Naive B cell (primary cell): ENCODE data around the gene RAB36. TPM values are rescaled to one million over a fixed set of nuclear protein-coding genes. Genes with fewer than 3 reads are reported as not detected.
"Not testable (repeated sequence)": the region's sequence is repeated elsewhere in the genome, so short reads cannot be mapped to it uniquely, and the experiment has no call there.

ENCODE experiments used
- ATAC-seq, 2 donors: fragments of 150-1000 bp; cut with Tn5 transposase; 2 replicates each; pipeline ENCODE4 v1.10.0; 2021; ENCODE audit warnings: low read depth in 2 of 2, mild to moderate bottlenecking in 2 of 2, moderate library complexity in 2 of 2
- DNase-seq: peaks from one replicate; pipeline ENCODE4 v3.0.0; 2022
- H3K27ac Mint-ChIP-seq, 6 donors: one replicate each; pipeline ENCODE4 v1.8.0; 2020 to 2022; ENCODE audit warnings: mild to moderate bottlenecking in 6 of 6, mixed read lengths in 6 of 6, moderate library complexity in 5 of 6, inconsistent platforms in 2 of 6
- H3K27me3 Mint-ChIP-seq, 3 donors: one replicate each; pipeline ENCODE4 v1.8.0; 2021 to 2022; ENCODE audit warnings: mixed read lengths in 3 of 3, mild to moderate bottlenecking in 1 of 3
- H3K36me3 Mint-ChIP-seq, 2 donors: one replicate each; pipeline ENCODE4 v1.8.0; 2020 to 2022; ENCODE audit warnings: mixed read lengths in 2 of 2, inconsistent platforms in 1 of 2, mild to moderate bottlenecking in 1 of 2
- H3K4me1 Mint-ChIP-seq, 3 donors: one replicate each; pipeline ENCODE4 v1.8.0; 2020 to 2022; ENCODE audit warnings: mixed read lengths in 3 of 3, inconsistent platforms in 1 of 3, mild to moderate bottlenecking in 1 of 3, moderate library complexity in 1 of 3
- H3K4me3 Mint-ChIP-seq, 8 donors: one replicate each; pipeline ENCODE4 v1.8.0; 2020 to 2022; ENCODE audit warnings: mild to moderate bottlenecking in 8 of 8, mixed read lengths in 8 of 8, moderate library complexity in 8 of 8, inconsistent platforms in 2 of 8
- H3K9me3 Mint-ChIP-seq, 7 donors: one replicate each; pipeline ENCODE4 v1.8.0; 2020 to 2022; ENCODE audit warnings: mixed read lengths in 7 of 7, mild to moderate bottlenecking in 5 of 7, inconsistent platforms in 2 of 7, moderate library complexity in 1 of 7
- polyA plus RNA-seq, 6 donors: library from polyadenylated mRNA; unstranded; fragments of 300-500 nt; fragmentation: Illumina TruSeq; gene quantifications; one replicate each; pipeline ENCODE4 v1.2.3, GENCODE V29; 2021; ENCODE audit warnings: low read depth in 6 of 6

Gene RAB36
- polyA plus RNA-seq, 6 donors from 2014 or later, result 0.40 to 1.7 (median 0.80) TPM; not detected in 1

- Mint-ChIP-seq H3K36me3 (no peaks in the 10 kb centered on the region), H3K27ac (peak overlapping the region in 4 of 6 donors; percentile 6 to 87 (median 58)), H3K4me1 (peaks cover 0 to 7% (median 5%) of the 10 kb centered on the region in 3 donors), H3K4me3 (peak overlapping the region in 1 of 8 donors; percentile 52), H3K9me3 (no peaks in the 10 kb centered on the region), H3K27me3 (peaks cover 0 to 4% (median 0%) of the 10 kb centered on the region in 3 donors)
- peak; percentile 94 to 95 for ATAC-seq
- peak; percentile 73 for DNase-seq
These were observed 16.8 kb upstream of the RAB36 start for GRCh38 chr22:23128269-23129108.

GRCh38 chr22:23129149-23129548 lies 16.1 kb upstream of the RAB36 start:
- peaks cover 0 to 7% (median 5%) of the 10 kb centered on the region in 3 donors for H3K4me1 Mint-ChIP-seq
- H3K27me3 Mint-ChIP-seq, result peaks cover 0 to 4% (median 0%) of the 10 kb centered on the region in 3 donors
- peak overlapping the region in 4 of 6 donors; percentile 53 to 87 (median 69) for H3K27ac Mint-ChIP-seq
- no peaks in the 10 kb centered on the region for H3K36me3 Mint-ChIP-seq
- no peak for DNase-seq
- no peak for ATAC-seq
- no peaks in the 10 kb centered on the region for H3K9me3 Mint-ChIP-seq
- no peak overlapping the region for H3K4me3 Mint-ChIP-seq

- DNase-seq, result no peak
- Mint-ChIP-seq H3K27me3 (peaks cover 0 to 4% (median 0%) of the 10 kb centered on the region in 3 donors), H3K9me3 (no peaks in the 10 kb centered on the region), H3K4me1 (peaks cover 0 to 11% (median 5%) of the 10 kb centered on the region in 3 donors), H3K27ac (peak overlapping the region in 2 of 6 donors; percentile 30 to 67), H3K36me3 (no peaks in the 10 kb centered on the region), H3K4me3 (no peak overlapping the region)
- no peak for ATAC-seq
These were observed 14.6 kb upstream of the RAB36 start for GRCh38 chr22:23130697-23131096.

DNA sequence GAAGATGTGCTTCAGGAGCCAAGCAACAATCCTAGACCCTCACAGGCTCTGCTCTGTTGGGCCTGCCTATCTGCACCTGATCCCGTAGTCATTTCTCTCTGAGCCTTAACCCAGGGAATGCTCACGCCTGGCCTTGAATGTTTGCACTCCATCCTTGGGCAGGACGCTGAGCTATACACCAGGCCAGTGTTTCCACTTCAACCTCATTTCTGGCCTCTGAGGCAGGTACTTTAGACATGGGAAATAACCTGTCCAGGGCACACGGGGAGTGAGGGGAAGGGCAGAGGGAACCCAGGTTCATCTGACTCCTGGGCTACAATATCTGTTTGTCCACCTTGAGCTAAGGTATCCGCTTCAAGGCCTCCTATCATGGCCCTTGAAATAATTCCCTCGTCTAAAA lies 13.3 kb upstream of the RAB36 start:
- ATAC-seq, result no peak
- peaks cover 1 to 18% (median 8%) of the 10 kb centered on the region in 3 donors for H3K4me1 Mint-ChIP-seq
- no peaks in the 10 kb centered on the region for H3K36me3 Mint-ChIP-seq
- peaks cover 0 to 4% (median 0%) of the 10 kb centered on the region in 3 donors for H3K27me3 Mint-ChIP-seq
- no peak overlapping the region for H3K27ac Mint-ChIP-seq
- H3K4me3 Mint-ChIP-seq, result no peak overlapping the region
- no peaks in the 10 kb centered on the region for H3K9me3 Mint-ChIP-seq
- no peak for DNase-seq

DNA sequence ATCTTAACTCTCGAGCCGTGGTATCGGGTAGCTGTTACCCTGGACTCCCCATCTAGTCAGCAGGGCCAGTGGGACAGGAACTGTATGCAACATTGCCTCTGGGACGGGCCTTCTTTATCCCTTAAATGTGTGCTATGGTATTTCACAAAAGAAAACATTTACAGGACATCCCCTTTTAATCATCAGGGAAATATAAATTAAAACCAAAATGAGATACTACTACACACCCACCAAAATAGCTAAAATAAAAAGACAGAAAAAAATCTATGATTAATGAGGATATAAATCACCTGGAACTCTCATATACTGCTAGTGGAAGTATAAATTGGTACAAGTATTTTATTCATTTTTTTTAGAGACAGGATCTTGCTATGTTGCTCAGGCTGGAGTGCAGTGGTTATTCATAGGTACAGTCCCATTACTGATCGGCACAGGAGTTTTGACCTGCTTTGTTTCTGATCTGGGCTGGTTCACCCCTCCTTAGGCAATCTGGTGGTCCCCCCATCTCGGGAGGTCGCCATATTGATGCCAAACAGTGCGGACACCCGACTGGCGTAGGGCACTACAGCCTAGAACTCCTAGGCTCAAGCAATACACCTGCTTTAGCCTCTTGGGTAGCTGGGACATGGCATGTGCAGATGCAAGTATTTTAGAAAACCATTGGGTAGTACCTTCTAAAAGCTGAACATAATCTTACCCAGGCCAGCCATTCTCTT lies 12.7 kb upstream of the RAB36 start:
- no peaks in the 10 kb centered on the region for H3K36me3 Mint-ChIP-seq
- no peaks in the 10 kb centered on the region for H3K9me3 Mint-ChIP-seq
- H3K4me3 Mint-ChIP-seq, result no peak overlapping the region
- no peak overlapping the region for H3K27ac Mint-ChIP-seq
- H3K27me3 Mint-ChIP-seq, result peaks cover 0 to 4% (median 0%) of the 10 kb centered on the region in 3 donors
- DNase-seq (no peak), ATAC-seq (no peak)
- peaks cover 7 to 24% (median 8%) of the 10 kb centered on the region in 3 donors for H3K4me1 Mint-ChIP-seq

DNA sequence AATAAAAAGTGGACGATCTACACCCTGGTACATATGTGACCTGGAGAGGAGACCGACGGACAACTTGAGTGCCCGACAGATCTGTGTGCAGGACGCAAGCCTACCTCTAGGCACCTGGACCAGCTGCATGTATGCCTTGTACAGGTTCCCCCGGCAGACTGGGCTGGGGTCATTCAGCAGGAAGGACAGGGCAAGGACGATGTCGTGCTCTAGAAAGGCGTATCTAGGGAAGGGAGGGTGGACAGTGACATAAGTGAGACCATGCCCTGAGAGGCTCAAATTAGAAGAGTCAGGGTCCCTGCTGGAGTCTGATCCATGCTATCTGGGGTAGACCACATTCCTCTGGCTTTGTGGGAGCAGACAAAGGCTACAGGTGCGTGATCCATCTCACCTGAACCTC lies 11.4 kb upstream of the RAB36 start:
- no peaks in the 10 kb centered on the region for H3K27me3 Mint-ChIP-seq
- peak overlapping the region in 2 of 6 donors; percentile 56 to 79 for H3K27ac Mint-ChIP-seq
- H3K4me1 Mint-ChIP-seq, result peaks cover 13 to 33% (median 21%) of the 10 kb centered on the region in 3 donors
- DNase-seq (no peak), ATAC-seq (no peak)
- no peaks in the 10 kb centered on the region for H3K9me3 Mint-ChIP-seq
- H3K36me3 Mint-ChIP-seq, result no peaks in the 10 kb centered on the region
- no peak overlapping the region for H3K4me3 Mint-ChIP-seq

DNA sequence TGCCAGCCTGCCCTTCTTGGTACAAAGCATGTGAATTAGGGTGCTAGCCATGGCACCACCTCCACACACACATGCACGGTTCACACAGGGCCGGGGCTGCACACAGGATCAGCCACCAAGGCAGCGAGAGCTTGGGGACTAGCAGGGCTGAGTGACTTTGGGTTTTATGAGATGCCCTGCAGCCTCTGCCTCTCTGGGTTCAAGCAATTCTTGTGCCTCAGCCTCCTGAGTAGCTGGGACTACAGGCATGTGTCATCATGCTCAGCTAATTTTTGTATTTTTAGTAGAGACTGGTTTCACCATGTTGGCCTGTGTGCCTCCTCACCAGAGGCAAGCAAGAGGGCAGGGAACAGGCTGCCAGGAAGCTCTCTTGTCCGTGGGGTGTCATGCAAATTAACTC lies 8.3 kb upstream of the RAB36 start:
- not testable (repeated sequence) for DNase-seq, H3K9me3 Mint-ChIP-seq, ATAC-seq, H3K36me3 Mint-ChIP-seq, H3K27me3 Mint-ChIP-seq
- peaks cover 20 to 57% (median 33%) of the 10 kb centered on the region in 3 donors for H3K4me1 Mint-ChIP-seq
- peak overlapping the region in 4 of 8 donors; percentile 12 to 83 (median 39) for H3K4me3 Mint-ChIP-seq
- peak overlapping the region; percentile 79 to 99 (median 98) for H3K27ac Mint-ChIP-seq

DNA sequence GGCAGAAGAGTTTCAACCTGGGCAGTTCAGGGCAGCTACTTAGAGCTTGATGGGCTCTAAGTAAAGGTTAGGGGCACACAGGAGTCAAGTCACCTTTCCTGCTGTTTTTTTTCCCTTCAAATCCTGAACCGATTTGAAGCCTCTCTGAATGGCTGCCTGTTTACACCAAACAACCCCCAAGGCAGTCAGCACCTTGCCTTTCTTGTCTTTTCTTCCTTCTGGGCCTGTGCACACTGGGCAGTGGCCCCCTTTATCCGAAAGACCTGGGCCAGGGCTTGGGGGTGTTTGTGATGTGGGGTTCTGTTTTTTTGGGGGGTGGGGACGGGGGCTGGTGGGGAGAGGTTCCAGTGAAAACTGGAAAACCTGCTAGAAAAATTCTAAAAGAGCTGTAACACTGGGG lies 7.8 kb upstream of the RAB36 start:
- Mint-ChIP-seq H3K36me3 (no peaks in the 10 kb centered on the region), H3K27me3 (peaks cover 0 to 3% (median 0%) of the 10 kb centered on the region in 3 donors), H3K27ac (peak overlapping the region; percentile 94 to 99 (median 98)), H3K4me1 (peaks cover 25 to 62% (median 38%) of the 10 kb centered on the region in 3 donors), H3K4me3 (peak overlapping the region; percentile 5 to 90 (median 79)), H3K9me3 (no peaks in the 10 kb centered on the region)
- DNase-seq (no peak), ATAC-seq (no peak)

- Mint-ChIP-seq H3K36me3 (no peaks in the 10 kb centered on the region), H3K27me3 (peaks cover 0 to 3% (median 0%) of the 10 kb centered on the region in 3 donors), H3K27ac (peak overlapping the region; percentile 94 to 99 (median 98)), H3K9me3 (no peaks in the 10 kb centered on the region), H3K4me1 (peaks cover 30 to 67% (median 43%) of the 10 kb centered on the region in 3 donors), H3K4me3 (peak overlapping the region; percentile 64 to 90 (median 81))
- peak; percentile 87 for DNase-seq
- ATAC-seq, result peak; percentile 63 to 64
These were observed 7.2 kb upstream of the RAB36 start for GRCh38 chr22:23137905-23138561.

DNA sequence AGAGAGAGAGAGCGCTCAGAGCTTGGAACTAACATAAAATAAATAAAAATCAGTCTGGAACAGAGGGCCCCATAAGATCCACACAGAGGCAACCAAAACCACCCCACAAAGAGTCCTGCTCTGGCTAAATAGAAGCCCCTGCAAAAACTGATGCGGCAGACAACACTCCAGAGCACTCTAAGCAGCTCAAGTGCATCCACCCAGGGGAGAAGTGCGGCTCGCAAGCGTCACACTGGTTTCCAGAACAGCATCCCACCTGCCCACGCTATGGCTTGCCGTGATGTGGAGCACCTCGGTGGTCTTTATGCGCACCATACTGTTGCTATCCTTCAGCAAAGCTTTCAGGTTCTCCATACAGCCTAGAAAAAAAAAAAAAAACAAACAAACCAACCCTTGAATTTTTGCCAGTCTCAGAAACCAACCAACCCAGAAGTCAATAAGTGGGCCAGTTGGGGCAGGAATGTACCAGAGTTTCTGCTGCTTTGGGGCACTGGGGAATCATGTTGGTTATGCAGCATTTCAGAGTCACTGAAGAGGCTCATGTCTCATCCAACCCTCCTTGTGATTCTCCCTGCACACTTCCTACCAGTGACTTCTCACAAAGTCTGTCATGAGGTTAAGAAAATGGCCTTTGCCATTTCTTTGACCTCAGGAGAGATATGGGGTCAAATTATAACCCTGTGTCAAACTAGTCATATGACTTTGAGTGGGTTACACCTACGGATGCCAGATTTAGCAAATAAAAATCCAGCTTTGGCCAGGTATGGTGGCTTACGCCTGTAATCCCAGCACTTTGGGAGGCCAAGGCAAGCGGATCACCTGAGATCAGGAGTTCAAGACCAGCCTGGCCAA lies 6.5 kb upstream of the RAB36 start:
- peaks cover 34 to 71% (median 48%) of the 10 kb centered on the region in 3 donors for H3K4me1 Mint-ChIP-seq
- H3K27me3 Mint-ChIP-seq, result peaks cover 0 to 3% (median 0%) of the 10 kb centered on the region in 3 donors
- no peaks in the 10 kb centered on the region for H3K36me3 Mint-ChIP-seq
- DNase-seq (no peak), ATAC-seq (no peak)
- H3K4me3 Mint-ChIP-seq, result peak overlapping the region; percentile 64 to 90 (median 81)
- peak overlapping the region; percentile 94 to 99 (median 98) for H3K27ac Mint-ChIP-seq
- no peaks in the 10 kb centered on the region for H3K9me3 Mint-ChIP-seq

- H3K4me1 Mint-ChIP-seq, result peaks cover 39 to 83% (median 61%) of the 10 kb centered on the region in 3 donors
- H3K9me3 Mint-ChIP-seq, result no peaks in the 10 kb centered on the region
- no peaks in the 10 kb centered on the region for H3K36me3 Mint-ChIP-seq
These were observed 4.9 kb upstream of the RAB36 start for GRCh38 chr22:23140385-23140784.

DNA sequence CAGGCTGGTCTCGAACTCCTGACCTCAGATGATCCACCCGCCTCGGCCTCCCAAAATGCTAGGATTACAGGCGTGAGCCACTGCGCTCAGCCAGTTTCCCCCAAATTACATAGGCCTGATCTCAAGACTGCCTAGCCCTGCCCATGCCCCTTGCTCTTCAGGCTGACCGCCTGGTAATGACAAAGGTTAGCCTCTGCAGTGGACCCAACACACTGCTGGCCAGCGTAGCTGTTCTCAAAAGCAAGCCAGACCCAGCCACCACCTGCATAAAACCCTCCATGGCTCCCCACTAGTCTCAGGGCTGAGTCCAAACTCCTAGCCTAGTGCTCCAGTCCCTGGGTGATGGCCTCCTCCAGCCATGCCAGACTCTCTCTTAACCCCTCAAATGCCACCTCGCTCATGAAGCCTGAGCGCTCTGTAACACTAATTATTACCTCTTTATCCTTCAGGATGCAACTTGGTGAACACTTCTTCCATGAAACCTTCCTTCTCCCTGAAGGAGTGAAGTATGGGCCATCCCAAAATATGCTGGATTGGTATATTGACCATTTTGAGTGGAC lies 2.7 kb upstream of the RAB36 start:
- Mint-ChIP-seq H3K9me3 (no peaks in the 10 kb centered on the region), H3K27me3 (peaks cover 0 to 3% (median 0%) of the 10 kb centered on the region in 3 donors), H3K36me3 (no peaks in the 10 kb centered on the region), H3K27ac (peak overlapping the region; percentile 94 to 99 (median 99)), H3K4me1 (peaks cover 35 to 79% (median 56%) of the 10 kb centered on the region in 3 donors), H3K4me3 (peak overlapping the region; percentile 59 to 91 (median 82))
- ATAC-seq (no peak), DNase-seq (no peak)

More at GRCh38 chr22:23140385-23140784, 4.9 kb upstream of the RAB36 start:
- ATAC-seq, result no peak
- Mint-ChIP-seq H3K4me3 (peak overlapping the region in 3 of 8 donors; percentile 18 to 79 (median 40)), H3K27ac (peak overlapping the region in 5 of 6 donors; percentile 9 to 97 (median 44)), H3K27me3 (peaks cover 0 to 3% (median 0%) of the 10 kb centered on the region in 3 donors)
- no peak for DNase-seq
